G401.6 (cell line): Measurements from ENCODE around the gene SVOPL.

Source experiments
- FAIRE-seq: peaks from 2 replicates; lab custom pipeline; 2012; peaks lifted over from hg19 to GRCh38; lab: Jason Lieb, UNC

The SVOPL gene

GRCh38 chr7:138603549-138604318 is 97.4 kb downstream of the SVOPL start:
- FAIRE-seq = no peak

- FAIRE-seq = no peak
Observed at GRCh38 chr7:138602451-138602850, 98.7 kb downstream of the SVOPL start.

- FAIRE-seq = no peak
Observed at GRCh38 chr7:138595454-138595853, 105.7 kb downstream of the SVOPL start.

DNA sequence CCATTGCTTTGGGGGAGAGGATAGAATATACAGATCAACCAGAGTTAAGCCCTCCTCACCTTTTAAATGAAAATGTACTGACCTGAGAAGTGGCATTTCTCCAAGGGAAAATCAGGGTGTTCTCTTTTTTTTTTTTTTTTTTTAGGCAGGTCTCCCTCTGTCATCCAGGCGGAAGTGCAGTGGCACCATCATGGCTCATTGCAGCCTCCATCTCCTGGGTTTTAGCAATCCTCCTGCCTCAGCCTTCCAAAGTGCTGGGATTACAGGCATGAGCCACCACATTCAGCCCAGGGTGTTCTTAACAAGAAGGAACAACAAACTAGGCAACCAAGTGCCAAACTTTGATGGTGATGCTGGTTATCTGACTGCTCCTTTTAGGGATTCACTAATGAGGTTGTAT is 111.0 kb downstream of the SVOPL start:
- FAIRE-seq = no peak

GRCh38 chr7:138588986-138589385 is 112.2 kb downstream of the SVOPL start:
- FAIRE-seq = no peak

DNA sequence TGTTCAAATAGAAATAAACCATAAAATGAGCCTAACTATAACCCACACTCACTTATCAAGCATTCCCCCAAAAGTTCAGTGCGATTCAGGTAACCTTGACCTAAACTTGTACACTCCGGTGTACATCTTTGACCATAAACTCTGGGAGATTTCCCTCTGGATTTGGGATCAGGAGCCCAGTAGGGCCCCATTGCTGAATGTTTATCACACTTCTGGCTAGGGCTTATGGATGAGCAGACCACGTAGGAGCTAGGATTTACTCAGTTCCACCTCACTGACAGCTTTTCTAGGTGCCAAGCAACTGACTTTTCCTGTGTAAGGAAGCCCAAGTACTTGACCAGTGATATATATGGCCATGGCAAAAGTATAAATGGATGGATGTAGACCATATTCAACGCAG is 113.7 kb downstream of the SVOPL start:
- no peak for FAIRE-seq

GRCh38 chr7:138585283-138585993 is 115.7 kb downstream of the SVOPL start:
- no peak for FAIRE-seq

DNA sequence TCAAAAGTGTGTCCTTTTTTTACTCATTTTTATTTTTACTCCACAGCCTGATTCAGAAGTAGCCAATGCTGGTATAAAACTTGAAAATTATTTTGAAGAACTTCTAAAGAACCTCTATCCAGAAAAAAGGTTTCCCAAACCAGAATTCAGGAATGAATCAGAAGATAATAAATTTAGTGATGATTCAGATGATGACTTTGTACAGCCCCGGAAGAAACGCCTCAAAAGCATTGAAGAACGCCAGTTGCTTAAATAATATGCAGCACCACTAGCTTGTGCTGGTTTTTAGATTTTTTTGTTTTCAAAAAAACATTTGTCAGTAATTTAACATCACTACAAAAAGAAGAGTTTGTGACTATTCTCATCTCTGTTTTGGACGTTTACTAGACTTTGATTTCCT is 116.5 kb downstream of the SVOPL start:
- FAIRE-seq = no peak

DNA sequence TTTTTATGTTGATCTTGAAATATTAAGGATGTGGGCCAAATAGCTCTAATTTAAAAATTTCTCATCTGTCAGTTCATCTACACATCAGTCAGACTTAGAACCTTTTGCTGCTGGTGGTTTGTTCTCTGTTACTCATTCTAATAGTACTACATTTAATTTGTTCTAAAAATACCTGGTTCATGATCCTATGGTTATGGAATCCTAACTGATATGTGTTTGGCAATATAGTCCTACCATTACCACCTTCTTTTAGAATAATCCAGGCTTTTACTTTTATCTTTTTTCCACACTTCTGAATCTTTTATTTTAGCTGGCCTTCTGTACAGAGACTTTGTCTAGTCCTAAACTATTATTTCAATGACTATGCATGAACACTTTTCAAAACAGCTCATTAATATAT is 116.9 kb downstream of the SVOPL start:
- FAIRE-seq = no peak

- FAIRE-seq = no peak
Observed at GRCh38 chr7:138581065-138581464, 120.1 kb downstream of the SVOPL start.

GRCh38 chr7:138579671-138580070 is 121.5 kb downstream of the SVOPL start:
- FAIRE-seq = no peak

- FAIRE-seq = no peak
Observed at GRCh38 chr7:138579136-138579535, 122.0 kb downstream of the SVOPL start.

- FAIRE-seq = no peak
Observed at GRCh38 chr7:138575897-138576428, 125.2 kb downstream of the SVOPL start.

GRCh38 chr7:138573741-138574140 is 127.4 kb downstream of the SVOPL start:
- no peak for FAIRE-seq

DNA sequence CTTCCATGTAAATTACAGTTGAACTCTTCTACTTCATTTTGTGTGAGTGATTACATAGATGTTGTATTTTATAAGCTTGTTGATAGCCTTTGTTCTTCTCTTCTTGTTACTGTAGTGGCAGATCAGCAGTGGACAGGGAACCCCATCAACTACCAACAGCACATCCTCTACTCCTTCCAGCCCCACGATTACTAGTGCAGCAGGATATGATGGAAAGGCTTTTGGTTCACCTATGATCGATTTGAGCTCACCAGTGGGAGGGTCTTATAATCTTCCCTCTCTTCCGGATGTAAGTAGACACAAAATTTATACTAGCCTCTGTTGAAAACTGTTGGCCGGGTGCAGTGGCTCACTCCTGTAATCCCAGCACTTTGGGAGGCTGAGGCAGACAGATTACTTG is 130.4 kb downstream of the SVOPL start:
- no peak for FAIRE-seq

GRCh38 chr7:138569418-138569817 is 131.7 kb downstream of the SVOPL start:
- no peak for FAIRE-seq

DNA sequence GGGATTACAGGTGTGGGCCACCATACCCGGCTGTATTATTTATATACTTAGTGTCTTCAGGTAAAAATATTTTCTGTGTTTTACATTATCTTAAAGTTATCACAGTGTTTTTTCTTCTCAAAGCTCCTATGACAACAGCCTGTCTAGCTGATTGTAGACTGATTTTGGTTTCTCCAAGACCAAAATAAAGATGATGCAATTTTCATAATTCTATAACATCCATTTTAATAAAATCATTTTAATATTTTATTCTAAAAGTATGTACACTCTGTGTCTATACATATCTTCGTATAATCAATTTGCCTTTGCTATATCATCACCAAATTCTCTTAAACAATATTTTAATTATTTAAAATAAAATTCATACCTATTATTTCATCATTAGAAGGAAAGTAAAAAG is 132.5 kb downstream of the SVOPL start:
- no peak for FAIRE-seq

GRCh38 chr7:138565451-138566114 is 135.6 kb downstream of the SVOPL start:
- FAIRE-seq = no peak

DNA sequence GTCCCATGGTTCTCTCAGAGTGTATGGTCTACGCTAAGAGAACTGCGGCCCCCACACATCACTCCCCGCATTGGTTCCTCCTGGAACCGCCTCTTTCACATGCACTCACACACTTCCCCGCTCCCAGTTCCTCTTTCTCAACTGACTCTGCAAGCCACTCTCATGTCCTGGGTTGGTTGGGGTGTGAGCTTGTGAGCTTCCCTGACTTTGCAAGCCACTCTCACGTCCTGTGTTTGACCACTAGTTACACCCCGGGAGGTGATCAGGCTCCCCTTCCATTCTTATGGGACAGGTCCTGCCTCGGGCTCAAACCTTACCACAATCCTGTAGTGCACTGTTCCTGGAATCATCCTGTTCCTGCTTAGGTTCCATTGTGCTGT is 136.1 kb downstream of the SVOPL start:
- FAIRE-seq = no peak

- FAIRE-seq = no peak
Observed at GRCh38 chr7:138564365-138564764, 136.8 kb downstream of the SVOPL start.

- FAIRE-seq = no peak
Observed at GRCh38 chr7:138563808-138564207, 137.4 kb downstream of the SVOPL start.

- no peak for FAIRE-seq
Observed at GRCh38 chr7:138559448-138559847, 141.7 kb downstream of the SVOPL start.
